Femur (tissue), 1 donor: ENCODE data around the gene ARNT2.

Experiments used
- DNase-seq: peaks from one replicate; pipeline ENCODE4 v3.0.0-alpha.2; 2017

Gene ARNT2

DNA sequence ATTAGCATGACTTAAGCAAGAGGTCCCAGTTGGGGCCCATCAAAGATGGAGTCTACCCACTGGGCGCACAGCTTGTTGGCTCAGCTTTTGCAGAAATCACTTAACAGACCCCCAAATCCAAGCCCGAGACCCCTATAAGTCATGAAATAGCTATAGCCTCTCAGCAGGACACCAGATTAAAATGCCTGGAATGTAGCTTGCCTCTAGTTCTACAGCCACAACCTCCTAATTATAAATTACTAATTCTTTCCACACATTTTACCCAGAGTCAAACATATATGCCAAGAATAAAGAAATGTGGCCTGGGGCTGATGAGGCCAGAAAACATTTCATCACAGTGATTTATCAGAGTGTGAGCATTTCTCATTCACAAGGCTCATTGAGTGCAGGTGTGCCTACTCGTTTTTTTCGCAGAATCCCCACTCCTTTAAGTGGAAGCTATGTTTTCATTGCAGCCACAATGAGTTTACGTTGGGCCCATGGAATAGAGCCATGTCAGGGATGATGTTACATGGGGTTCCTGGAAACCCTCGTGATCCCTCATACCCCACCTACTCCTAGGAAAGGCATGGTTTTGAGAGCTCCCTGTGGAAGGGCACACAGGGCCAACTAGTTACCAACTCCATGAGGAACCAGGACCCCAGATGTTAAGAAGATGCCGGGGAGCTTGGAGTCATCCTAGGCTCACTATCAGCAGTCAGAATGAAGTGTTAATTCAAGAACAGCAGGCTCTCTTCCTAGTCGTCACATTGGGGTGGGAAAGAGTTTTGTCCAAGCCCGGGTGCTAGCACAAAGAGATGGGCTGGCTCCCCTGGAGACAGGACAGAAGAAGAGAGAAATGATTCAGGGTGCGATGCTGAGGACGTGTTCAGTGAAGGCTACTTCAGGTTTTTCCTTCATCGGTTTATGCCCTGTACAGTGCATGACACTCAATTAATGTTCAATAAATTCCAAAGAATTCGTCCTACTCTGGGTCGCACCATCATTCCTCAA is 200.7 kb downstream of the ARNT2 start:
- DNase-seq = no peak

DNA sequence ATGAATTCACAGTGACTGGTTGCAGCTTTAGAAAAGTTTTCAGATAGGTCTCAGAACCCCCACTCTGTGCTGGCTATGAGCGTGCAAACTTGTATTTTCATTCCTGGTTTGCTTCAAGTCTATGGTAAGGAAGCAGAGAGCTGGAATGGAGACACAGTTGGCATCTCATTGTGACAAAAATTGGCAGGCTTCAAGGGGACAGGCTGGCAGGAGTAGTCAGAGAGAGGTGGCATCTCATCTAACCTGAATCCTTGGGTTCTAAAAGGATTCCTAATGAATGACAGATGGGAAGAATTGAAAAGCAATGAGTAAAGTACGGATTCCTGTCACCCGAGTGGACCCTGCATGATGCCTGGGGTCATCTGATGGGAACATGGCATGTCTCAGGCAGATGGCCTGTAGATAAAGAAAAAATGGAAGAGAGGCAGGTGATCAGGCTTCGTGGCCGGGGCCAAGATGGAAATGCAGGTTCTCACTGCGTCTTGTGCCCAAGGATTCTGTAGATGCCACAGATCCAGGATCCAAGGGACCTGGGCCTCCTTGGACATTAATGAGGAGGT is 201.5 kb downstream of the ARNT2 start:
- no peak for DNase-seq

DNA sequence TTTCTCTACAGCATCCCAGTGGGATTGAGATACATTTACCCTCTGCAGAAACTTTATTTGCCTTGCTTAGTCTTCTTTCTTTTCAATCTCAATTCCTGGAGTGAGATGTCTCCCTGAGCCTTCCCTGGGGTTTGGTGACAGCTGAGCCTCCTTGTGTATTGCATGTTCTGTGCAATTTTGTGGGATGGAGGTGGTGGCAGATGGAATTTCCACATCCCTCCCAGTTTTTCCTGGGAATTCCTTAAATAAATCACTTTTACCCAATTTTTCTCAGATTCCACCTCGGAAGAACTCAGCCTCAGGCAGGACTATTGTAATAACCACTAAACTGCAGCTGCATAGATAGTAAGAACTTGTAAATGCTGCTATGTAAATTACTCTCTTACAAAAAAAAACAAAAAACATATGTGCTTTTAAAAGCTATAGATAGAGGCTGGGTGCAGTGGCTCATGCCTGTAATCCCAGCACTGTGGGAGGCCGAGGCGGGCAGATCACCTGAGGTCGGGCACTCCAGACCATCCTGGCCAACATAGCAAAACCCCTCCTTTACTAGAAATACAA is 202.4 kb downstream of the ARNT2 start:
- no peak for DNase-seq

DNA sequence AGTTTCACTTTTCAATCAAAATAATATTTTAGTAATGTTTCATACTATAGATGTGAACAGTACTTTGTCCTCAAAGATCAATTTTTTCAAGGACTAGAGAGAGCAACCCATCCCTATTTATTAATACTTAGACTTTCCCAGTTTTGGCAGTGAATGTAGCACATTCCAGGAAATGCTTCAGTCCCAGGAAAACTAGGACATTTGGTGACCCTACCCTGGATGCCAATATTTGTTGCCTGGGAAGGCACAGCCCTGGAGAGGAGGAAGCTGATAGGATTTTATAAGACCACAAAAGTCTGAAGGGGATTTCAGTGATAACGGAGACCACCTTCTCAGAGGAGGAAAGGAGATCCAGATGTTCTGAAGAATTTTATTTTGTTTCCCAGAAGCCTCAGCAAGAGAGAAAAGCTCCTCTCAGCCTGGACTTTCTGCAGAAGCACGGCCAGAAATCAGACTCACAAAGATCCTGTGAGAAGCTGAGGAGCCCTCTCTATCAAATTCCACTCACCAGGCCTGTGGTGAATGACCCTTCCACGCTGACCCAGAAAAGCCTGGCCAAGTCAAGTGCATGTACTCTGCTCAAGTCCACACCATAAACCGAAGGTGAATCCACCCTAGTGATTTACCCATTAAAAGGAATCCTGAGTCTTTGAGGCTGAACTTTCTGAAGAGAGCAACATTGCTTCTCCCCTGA is 203.3 kb downstream of the ARNT2 start:
- no peak for DNase-seq

DNA sequence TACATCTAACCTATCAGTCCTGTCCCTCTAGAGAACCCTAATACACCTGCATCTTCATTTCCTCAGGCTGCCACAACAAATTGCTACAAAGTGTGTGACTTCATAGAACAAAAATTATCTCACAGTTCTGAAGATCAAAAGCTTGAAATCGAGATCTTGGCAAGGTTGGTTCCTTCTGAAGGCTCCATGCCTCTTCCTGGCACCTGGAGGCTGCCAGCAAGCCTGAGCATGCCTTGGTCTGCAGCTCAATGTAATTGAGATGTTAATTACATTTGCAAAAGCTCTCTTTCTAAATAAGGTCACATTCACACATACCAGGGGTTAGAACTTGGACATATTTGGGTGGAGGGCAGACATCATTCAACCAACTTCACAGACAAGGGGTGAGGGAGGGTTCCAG is 204.5 kb downstream of the ARNT2 start:
- no peak for DNase-seq

DNA sequence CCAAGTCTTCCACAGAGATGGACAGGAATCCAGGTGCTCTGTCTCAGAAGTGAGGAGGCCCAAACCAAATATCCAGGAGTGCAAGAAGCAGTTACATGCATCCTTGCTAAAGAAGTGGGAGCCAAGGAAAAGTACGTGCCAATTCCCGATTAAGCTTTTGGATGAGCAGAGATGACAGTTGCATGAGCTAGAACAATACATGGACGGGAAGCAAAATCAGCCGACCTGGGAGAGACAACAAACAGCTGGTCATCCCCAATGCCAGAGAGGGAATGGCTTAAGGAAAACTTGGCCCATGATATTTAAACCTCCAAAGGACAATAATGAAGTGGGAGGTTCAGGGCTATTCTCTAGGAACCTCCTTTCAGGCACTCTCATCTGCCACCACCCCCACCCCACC is 204.9 kb downstream of the ARNT2 start:
- DNase-seq = no peak

DNA sequence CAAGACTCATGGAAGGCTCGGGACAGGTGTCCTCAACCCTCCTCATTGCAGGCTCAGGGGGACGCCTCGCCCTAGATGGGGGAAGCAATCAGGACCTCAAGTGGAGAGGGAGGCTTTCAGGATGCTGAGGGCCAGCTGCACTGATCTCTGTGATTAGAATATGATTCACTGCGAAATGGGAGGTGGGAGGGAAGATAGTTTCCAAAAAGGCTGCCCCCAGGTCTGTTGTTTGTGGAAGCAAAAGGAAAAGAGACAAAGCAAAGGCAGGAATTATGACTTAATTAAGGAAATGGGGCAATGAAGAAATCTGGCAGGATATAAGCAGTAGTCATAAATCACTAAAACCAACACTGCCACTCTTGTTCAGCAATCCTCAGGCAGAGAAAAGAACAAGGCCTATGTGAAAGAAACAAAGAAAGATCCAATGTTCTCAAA is 205.3 kb downstream of the ARNT2 start:
- DNase-seq = no peak

DNA sequence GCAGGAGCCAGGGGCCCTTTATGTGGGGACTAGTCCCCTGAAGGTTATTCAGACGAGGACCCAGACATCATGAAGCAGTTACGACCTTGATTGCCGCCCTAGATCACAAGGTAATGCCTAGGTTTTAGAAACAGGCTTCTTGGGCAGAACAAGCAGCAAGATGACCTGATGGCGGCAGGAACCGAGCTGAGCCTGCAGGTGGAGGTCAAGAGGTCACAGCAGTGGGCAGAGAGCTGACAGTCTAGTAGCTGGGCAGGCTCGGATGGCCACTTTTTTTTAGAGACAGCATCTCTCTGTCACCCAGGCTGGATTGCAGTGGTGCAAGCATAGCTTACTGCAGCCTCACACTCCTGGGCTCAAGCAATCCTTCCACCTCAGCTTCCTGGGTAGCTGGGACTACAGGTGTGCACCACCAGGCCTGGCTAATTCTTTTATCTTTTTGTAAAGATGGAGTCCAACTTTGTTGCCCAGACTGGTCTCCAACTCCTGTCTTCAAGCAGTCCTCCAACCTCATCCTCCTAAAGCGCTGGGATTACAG is 207.4 kb downstream of the ARNT2 start:
- DNase-seq = no peak

DNA sequence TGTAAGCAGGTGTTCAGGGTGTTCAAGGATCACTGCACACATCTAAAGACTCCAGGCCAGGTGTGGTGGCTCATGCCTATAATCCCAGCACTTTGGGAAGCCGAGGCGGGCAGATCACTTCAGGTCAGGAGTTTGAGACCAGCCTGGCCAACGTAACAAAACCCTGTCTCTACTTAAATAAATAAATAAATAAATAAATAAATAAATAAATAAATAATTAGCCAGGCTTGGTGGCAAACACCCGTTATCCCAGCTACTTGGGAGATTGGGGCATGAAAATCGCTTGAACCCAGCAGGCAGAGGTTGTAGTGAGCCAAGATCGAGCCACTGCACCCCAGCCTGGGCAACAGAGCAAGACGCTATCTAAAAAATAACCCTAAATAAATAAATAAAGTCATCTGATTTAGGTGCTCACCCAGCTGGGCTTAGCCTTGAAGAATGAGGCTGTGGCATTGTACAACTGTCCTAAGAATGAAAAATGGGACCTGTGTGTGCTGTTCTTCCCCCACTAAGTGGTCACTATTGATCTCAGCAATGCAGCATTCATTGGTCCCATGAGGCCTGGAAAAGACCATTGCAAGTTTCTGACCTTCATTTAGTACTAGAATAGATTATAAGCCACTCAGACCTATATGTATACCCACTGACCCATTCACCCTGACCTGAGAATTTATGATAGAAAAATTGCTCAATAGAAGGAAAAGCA is 208.1 kb downstream of the ARNT2 start:
- no peak for DNase-seq

DNA sequence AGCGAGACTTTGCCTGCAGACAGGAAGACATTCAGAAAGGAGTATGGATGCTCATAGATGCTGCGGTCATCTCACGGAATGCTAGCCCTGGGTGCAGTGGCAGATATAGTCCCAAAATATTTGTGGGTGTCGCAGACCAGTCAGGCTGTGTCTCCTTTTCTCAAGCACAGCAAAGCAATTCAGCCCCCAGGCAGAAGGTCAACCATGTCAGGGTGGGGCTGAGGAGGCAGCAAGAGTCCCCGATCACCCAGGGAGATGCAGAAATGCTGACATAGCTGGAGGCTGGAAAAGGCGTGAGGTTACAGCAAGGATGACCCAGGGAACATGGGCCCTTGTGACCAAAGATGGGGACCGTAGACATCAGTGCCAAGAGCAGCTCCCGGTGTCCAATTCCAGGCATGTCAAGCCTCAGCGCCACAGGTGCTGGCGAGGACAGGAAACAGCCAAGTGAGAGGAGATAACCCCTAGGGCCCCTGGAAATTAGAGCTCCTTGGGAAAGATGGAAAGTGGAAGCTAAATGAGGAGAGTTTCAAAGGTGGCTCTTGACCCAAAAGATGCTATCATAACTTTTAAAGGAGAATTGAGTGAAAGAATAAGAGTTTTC is 209.7 kb downstream of the ARNT2 start:
- no peak for DNase-seq

DNA sequence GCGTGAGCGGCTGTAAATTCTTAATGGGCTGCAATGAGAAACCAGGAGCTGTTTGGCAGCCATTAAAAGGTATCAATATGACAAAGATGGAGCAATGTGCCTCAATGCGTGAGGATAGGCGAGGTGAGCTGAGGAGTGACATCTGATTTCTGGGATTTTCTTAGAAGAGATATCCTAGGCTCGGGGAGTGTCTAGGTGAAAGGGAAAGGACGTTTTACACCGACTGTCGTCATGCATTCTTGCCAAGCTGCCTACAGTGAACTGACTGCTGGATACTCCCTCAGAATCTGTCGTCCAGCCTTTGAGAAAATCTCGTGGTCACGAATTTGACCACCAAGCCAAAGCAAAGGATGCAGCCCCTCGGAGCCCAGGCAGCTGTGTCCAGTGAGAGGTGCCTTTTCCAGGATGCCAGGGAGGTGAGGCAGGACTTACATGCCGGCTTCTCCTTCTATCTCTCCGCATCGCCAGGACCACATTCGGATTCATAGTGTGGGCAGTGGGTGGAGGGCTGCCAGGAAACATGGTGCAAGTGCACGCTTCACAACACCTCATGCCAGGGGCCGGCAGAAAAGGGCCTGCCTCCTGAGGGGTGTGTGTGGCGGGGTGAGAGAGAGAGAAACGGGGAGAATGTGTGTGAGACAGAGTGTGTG is 210.7 kb downstream of the ARNT2 start:
- DNase-seq = no peak

DNA sequence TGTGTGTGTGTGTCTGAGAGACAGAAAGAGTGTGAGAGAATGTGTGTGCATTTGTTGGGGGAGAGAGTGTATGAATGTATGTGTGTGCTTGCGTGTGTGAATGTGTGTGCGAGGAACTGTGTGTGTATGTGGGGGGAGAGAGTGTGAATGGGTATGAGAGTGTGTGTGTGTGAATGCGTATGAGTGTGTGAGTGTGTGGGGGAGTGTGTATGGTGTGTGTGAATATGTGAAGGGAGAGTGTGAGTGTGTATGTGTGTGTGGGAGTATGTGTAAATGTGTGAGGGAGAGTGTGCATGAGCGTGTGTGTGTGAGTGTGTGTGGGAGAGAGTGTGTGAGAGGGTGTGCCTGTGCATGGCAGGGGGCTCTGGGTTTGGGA is 211.2 kb downstream of the ARNT2 start:
- DNase-seq = no peak

DNA sequence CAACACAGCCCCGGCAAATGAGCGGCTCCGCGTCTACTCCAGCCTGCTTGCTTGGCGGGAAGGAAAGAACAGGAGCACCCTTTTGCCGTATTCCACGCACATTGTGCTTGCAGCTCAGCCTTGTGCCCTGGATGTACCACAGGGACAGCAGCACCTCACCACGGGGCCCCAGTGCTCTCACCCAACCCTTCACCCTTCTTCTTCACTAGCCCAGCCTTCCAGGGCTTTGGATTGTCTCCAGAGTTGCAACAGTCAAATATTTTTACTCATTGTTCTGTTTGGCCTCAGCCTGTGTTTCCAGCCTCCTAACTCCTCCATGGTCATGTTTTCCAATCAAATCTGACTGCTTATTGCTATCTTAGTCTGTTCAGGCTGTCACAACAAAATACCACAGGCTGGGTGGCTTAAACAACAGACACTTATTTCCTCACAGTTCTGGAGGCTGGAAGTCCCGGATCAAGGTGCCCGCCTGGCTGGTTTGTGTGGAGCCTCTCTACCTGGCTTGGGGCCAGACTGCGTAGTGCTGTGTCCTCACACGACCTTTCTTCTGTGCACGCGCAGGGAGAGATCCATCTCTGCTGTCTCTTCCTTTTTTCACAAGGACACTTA is 211.7 kb downstream of the ARNT2 start:
- no peak for DNase-seq

DNA sequence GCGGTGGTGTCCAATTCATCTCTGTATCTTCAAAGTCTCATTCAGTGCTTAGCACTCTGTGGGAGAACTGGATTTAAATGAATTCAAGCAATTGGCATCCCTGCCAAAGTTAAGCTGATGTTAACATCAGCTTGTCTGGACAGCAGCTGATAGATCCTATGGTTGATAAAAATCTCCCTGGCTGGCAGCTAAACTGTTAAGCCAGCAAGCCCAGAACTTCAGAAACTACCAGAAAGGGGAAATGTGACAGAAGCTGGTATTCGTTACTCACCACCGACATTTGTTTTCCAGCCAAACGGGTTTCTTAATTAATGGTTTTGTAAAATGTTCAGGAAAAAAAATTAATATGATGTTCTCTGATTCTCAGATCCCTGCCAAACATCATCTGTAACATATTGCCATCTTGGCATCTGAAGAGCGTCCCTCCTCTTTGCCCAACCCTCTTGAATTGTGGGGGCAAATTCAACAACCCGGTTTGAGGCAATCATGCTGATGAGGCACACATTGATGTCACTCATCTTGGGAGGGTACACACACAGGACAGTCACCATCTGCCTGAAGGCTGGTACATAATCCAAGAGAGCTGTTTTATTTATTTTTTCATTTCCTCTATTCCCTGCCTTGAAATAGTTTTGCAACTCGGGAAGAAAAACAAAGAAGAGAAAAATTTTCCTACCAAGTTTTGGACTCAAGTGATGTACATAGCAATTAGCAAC is 214.7 kb downstream of the ARNT2 start:
- no peak for DNase-seq

DNA sequence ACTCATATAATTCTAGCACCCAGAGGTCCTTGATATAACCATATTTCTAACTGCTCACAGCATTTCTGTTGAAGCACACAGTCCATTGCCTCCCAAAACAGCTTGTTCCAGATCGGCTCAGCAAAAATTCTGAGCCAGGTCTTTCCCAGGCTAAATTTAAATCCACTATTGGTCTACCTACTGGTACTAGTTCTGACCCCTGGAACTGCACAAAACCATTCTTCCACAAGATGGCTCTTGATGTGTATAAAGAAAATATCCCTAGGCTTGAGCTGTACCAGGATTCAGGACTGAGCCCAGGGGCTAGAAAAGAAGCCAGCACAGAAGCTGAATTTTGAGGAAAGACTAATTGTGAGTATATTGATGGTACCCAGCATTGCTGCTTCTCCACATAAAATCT is 215.5 kb downstream of the ARNT2 start:
- no peak for DNase-seq

DNA sequence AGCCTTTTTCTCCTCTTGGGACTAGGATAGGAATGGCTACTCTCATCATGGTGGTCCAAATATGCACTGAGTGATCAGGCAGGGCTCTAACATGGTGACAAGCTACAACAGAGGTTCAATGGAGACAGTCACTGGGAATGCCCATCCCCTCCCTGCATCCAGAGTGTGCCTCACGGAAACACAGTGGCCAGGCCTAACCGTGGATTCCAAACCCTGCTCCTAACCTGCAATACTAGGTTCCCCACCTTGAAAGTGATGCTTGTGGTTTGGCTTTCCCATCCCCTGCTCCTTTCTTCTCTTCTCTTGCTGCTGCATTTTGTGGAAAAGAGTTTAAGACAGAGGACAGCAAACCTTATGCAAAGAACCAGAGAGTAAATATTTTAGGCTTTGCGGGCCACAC is 216.0 kb downstream of the ARNT2 start:
- DNase-seq = no peak

DNA sequence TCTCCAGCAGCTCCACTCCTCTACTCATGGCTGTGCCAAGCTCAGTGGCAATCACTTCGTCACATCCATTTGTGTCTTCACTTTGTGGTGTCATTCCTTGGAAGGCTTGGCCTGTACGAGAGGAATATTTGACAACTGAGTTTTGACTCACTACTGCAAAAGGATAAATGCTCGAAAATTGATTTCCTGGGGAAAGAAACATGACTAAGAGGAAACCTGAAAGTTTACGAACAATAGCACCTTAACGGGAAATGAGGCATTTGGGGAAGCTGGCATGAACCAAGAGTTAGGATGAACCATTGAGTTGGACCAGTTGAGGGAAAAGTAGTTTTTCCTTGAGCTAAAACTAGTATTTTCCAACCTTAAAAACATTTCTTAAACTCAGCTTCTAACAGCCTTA is 216.7 kb downstream of the ARNT2 start:
- no peak for DNase-seq

DNA sequence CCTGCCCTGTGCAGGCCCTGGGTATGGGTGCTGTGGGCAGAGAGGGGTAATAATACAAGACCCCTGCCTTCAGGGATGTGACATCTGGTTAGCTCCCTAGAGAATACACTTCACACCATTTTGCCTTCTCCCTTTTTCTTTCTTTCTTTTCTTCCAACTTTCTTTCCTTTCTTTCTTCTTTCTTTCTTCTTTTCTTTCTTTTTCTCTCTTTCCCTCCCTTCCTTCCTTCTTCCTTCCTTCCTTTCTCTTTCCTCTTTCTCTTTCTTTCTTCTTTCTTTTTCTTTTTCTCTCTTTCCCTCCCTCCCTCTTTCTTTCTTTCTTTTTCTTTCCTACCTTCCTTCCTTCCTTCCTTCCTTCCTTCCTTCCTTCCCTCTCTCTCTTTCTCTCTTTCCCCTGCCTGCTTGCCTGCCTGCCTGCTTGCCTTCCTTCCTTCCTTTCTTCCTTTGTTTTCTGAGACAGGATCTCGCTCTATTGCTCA is 222.5 kb downstream of the ARNT2 start:
- DNase-seq = no peak

DNA sequence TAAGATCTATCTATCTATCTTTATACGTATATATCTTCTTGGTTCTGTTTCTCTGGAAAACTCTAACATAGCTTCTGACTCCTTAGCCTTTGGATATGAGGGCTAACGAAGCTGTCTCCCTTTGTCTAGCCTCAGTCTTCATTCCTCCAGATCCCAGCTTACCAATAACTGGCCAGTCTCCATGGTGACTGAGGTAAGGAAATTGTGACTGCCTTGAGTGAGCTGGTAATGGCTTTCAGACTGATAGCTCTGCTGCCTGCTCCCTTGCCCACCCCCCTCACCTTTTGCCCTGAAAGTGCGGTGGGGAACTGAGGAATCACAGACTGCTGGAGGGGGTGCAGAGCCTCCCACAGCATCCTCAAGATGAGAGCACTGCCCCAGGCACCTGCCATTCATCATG is 225.2 kb downstream of the ARNT2 start:
- DNase-seq = no peak

DNA sequence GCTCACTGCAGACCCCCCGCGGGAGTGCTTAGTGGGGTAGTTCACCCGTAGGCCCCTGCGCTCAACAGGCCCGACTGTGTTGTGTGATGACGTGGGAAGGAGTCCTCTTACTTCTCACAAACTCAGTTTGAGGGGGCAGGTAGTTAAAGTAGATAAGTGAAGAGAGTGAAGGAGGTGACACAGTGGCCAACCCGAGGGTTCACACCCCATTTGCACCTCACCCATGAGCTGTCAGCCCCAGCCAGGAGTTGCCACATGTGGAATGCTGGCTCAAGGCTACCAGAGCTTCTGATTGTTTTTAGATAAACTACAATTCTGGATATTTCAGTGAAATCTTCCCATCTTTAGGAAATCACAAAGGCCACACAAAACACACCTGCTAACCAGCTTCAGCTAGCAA is 226.8 kb downstream of the ARNT2 start:
- DNase-seq = no peak
